HEK293 (cell line): Measurements from ENCODE around the gene MRPS2.
A peak's percentile ranks its signal among the peaks of the same experiment; 100 is the strongest.

ENCODE experiments used
- HOXD13 ChIP-seq: sonication (generic); formaldehyde crosslinking; IDR thresholded peaks from 2 replicates; pipeline ENCODE4 v1.8.0; 2022; ENCODE audit warnings: missing genetic modification reagents, borderline replicate concordance
- KLF9 ChIP-seq: fragments of 450-650 bp; formaldehyde crosslinking; IDR thresholded peaks from 2 replicates; pipeline ENCODE4 v1.5.1; 2016; ENCODE audit warnings: missing biosample characterization, missing genetic modification characterization, low read depth
- RBAK ChIP-seq: fragments of 450-650 bp; formaldehyde crosslinking; IDR thresholded peaks from 2 replicates; pipeline ENCODE4 v1.5.1; 2016; ENCODE audit warnings: missing biosample characterization, missing genetic modification characterization
- REPIN1 ChIP-seq: fragments of 450-650 bp; formaldehyde crosslinking; IDR thresholded peaks from 2 replicates; pipeline ENCODE4 v1.5.1; 2017; ENCODE audit warnings: missing biosample characterization, missing genetic modification characterization, low read depth
- SALL2 ChIP-seq: fragments of 450-650 bp; formaldehyde crosslinking; IDR thresholded peaks from 2 replicates; pipeline ENCODE4 v1.5.0; 2017; ENCODE audit warnings: missing biosample characterization, mild to moderate bottlenecking, missing genetic modification characterization, borderline replicate concordance
- ZBTB10 ChIP-seq: fragments of 450-650 bp; formaldehyde crosslinking; IDR thresholded peaks from 2 replicates; pipeline ENCODE4 v1.5.1; 2016; ENCODE audit warnings: missing biosample characterization, missing genetic modification characterization
- ZFP41 ChIP-seq: fragments of 450-650 bp; formaldehyde crosslinking; IDR thresholded peaks from 2 replicates; pipeline ENCODE4 v1.5.1; 2016; ENCODE audit warnings: missing biosample characterization, missing genetic modification characterization, borderline replicate concordance
- ZFP69B ChIP-seq: fragments of 450-650 bp; formaldehyde crosslinking; IDR thresholded peaks from 2 replicates; pipeline ENCODE4 v1.5.1; 2016; ENCODE audit warnings: missing biosample characterization, missing genetic modification characterization
- ZNF16 ChIP-seq: fragments of 450-650 bp; formaldehyde crosslinking; IDR thresholded peaks from 2 replicates; pipeline ENCODE4 v1.5.1; 2016; ENCODE audit warnings: low read depth, missing biosample characterization, missing genetic modification characterization
- ZNF366 ChIP-seq: fragments of 450-650 bp; formaldehyde crosslinking; conservative IDR thresholded peaks from 2 replicates; pipeline ENCODE4 v1.5.1; 2016; ENCODE audit warnings: missing biosample characterization, missing genetic modification characterization
- ZNF404 ChIP-seq: fragments of 450-650 bp; formaldehyde crosslinking; IDR thresholded peaks from 2 replicates; pipeline ENCODE4 v1.5.1; 2017; ENCODE audit warnings: missing biosample characterization, missing genetic modification characterization
- ZNF416 ChIP-seq: fragments of 450-650 bp; formaldehyde crosslinking; IDR thresholded peaks from 2 replicates; pipeline ENCODE4 v1.5.1; 2016; ENCODE audit warnings: missing biosample characterization, missing genetic modification characterization
- ZNF530 ChIP-seq: fragments of 450-650 bp; formaldehyde crosslinking; IDR thresholded peaks from 2 replicates; pipeline ENCODE4 v1.5.1; 2016; ENCODE audit warnings: low read depth, missing biosample characterization, missing genetic modification characterization
- ZNF624 ChIP-seq: fragments of 450-650 bp; formaldehyde crosslinking; IDR thresholded peaks from 2 replicates; pipeline ENCODE4 v1.5.1; 2017; ENCODE audit warnings: missing biosample characterization, missing genetic modification characterization
- ZNF626 ChIP-seq: fragments of 450-650 bp; sonication (Bioruptor Pico); formaldehyde crosslinking; IDR thresholded peaks from 2 replicates; pipeline ENCODE4 v1.5.1; 2018; ENCODE audit warnings: missing biosample characterization, missing genetic modification characterization, inconsistent platforms
- ZNF664 ChIP-seq: fragments of 450-650 bp; formaldehyde crosslinking; IDR thresholded peaks from 2 replicates; pipeline ENCODE4 v1.5.1; 2016; ENCODE audit warnings: missing biosample characterization, missing genetic modification characterization
- ZNF692 ChIP-seq: fragments of 450-650 bp; formaldehyde crosslinking; IDR thresholded peaks from 2 replicates; pipeline ENCODE4 v1.5.1; 2016; ENCODE audit warnings: missing biosample characterization, missing genetic modification characterization
- ZNF76 ChIP-seq: fragments of 450-650 bp; formaldehyde crosslinking; IDR thresholded peaks from 2 replicates; pipeline ENCODE4; 2016; ENCODE audit warnings: low read depth, missing biosample characterization, missing genetic modification characterization, borderline replicate concordance
- ZNF776 ChIP-seq: fragments of 450-650 bp; formaldehyde crosslinking; IDR thresholded peaks from 2 replicates; pipeline ENCODE4 v1.5.0; 2017; ENCODE audit warnings: missing biosample characterization, missing genetic modification characterization, borderline replicate concordance
- ZNF792 ChIP-seq: fragments of 450-650 bp; formaldehyde crosslinking; IDR thresholded peaks from 2 replicates; pipeline ENCODE4 v1.5.1; 2016; ENCODE audit warnings: missing biosample characterization, missing genetic modification characterization
- TF ChIP-seq, protein P1 (sequence below): fragments of 450-650 bp; formaldehyde crosslinking; IDR thresholded peaks from 2 replicates; pipeline ENCODE4 v1.5.1; 2016; ENCODE audit warnings: missing biosample characterization, missing genetic modification characterization
- TF ChIP-seq, protein P2 (sequence below): fragments of 450-650 bp; formaldehyde crosslinking; IDR thresholded peaks from 2 replicates; pipeline ENCODE4 v1.5.1; 2016; ENCODE audit warnings: missing biosample characterization, missing genetic modification characterization, borderline replicate concordance
- TF ChIP-seq, protein P3 (sequence below): fragments of 450-650 bp; formaldehyde crosslinking; conservative IDR thresholded peaks from 2 replicates; pipeline ENCODE4 v1.5.1; 2016; ENCODE audit warnings: low read depth, missing biosample characterization, missing genetic modification characterization
- TF ChIP-seq, protein P4 (sequence below): fragments of 450-650 bp; formaldehyde crosslinking; IDR thresholded peaks from 2 replicates; pipeline ENCODE4 v1.5.1; 2017; ENCODE audit warnings: missing biosample characterization, missing genetic modification characterization

MRPS2 gene

DNA sequence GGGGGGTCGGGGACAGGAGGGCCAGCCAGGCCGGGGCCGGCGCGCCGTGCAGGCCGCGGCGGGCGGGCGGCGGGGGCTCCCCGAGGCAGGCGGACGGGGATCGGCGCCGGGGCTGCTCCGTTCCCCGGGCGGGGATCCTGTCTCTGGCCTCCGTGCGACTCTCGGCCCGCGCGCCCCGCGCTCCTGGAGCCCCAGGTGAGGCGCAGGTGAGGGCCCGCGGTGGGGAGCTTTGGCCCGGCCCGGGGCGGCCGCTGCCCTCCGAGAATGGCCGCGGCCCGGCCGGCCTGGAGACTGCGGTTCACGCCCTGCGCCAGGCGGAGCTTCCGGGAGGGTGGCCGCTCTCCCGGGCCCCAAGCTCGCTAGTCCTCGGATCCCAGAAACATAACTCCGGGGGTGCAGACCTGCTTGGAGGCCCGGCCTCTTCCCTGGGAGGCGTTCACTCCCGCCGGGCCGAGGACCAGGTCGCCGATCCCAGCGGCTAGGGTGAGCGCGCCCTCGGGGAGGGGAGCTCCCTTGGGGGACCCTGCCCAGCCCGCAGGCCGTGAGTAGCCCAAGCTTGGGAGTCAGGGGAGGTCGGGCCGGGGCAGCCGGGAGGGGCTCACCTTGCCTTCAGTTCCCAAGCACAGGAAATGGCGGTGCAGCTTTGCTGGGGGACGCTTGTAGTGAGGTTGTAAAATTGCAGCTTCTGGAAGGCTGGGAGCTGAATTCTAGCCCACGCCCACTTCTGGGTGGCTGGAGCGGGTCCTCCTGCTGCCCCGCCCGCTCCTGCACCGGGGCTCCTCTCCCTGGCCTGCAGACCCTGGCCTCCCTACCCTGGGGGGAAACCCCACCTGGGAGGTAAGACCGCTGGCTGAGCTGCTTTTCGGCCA lies 20.2 kb upstream of the MRPS2 start (continued):
- TF ChIP-seq ZNF792 (tag by site-specific recombination) (no peak), ZNF664 (tag by site-specific recombination) (no peak), ZBTB10 (tag by site-specific recombination) (peak; percentile 79), ZFP69B (no peak), ZNF404 (no peak), REPIN1 (tag by site-specific recombination) (no peak), ZNF692 (tag by site-specific recombination) (no peak), ZNF416 (tag by site-specific recombination) (no peak), SALL2 (no peak), ZNF366 (tag by site-specific recombination) (no peak), ZNF16 (tag by site-specific recombination) (no peak), RBAK (tag by site-specific recombination) (no peak), ZNF76 (tag by site-specific recombination) (peak; percentile 70; the same call in 1 of the 2 replicates), HOXD13 (no peak), ZNF530 (tag by site-specific recombination) (no peak), ZNF626 (no peak), ZNF624 (no peak), ZFP41 (tag by site-specific recombination) (no peak), KLF9 (tag by site-specific recombination) (peak; percentile 86), ZNF776 (no peak)
- TF ChIP-seq, protein P1, sequence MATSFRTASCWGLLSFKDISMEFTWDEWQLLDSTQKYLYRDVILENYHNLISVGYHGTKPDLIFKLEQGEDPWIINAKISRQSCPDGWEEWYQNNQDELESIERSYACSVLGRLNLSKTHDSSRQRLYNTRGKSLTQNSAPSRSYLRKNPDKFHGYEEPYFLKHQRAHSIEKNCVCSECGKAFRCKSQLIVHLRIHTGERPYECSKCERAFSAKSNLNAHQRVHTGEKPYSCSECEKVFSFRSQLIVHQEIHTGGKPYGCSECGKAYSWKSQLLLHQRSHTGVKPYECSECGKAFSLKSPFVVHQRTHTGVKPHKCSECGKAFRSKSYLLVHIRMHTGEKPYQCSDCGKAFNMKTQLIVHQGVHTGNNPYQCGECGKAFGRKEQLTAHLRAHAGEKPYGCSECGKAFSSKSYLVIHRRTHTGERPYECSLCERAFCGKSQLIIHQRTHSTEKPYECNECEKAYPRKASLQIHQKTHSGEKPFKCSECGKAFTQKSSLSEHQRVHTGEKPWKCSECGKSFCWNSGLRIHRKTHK = no peak
- TF ChIP-seq, protein P2, sequence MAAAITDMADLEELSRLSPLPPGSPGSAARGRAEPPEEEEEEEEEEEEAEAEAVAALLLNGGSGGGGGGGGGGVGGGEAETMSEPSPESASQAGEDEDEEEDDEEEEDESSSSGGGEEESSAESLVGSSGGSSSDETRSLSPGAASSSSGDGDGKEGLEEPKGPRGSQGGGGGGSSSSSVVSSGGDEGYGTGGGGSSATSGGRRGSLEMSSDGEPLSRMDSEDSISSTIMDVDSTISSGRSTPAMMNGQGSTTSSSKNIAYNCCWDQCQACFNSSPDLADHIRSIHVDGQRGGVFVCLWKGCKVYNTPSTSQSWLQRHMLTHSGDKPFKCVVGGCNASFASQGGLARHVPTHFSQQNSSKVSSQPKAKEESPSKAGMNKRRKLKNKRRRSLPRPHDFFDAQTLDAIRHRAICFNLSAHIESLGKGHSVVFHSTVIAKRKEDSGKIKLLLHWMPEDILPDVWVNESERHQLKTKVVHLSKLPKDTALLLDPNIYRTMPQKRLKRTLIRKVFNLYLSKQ (tag by site-specific recombination) = no peak
- TF ChIP-seq, protein P3, sequence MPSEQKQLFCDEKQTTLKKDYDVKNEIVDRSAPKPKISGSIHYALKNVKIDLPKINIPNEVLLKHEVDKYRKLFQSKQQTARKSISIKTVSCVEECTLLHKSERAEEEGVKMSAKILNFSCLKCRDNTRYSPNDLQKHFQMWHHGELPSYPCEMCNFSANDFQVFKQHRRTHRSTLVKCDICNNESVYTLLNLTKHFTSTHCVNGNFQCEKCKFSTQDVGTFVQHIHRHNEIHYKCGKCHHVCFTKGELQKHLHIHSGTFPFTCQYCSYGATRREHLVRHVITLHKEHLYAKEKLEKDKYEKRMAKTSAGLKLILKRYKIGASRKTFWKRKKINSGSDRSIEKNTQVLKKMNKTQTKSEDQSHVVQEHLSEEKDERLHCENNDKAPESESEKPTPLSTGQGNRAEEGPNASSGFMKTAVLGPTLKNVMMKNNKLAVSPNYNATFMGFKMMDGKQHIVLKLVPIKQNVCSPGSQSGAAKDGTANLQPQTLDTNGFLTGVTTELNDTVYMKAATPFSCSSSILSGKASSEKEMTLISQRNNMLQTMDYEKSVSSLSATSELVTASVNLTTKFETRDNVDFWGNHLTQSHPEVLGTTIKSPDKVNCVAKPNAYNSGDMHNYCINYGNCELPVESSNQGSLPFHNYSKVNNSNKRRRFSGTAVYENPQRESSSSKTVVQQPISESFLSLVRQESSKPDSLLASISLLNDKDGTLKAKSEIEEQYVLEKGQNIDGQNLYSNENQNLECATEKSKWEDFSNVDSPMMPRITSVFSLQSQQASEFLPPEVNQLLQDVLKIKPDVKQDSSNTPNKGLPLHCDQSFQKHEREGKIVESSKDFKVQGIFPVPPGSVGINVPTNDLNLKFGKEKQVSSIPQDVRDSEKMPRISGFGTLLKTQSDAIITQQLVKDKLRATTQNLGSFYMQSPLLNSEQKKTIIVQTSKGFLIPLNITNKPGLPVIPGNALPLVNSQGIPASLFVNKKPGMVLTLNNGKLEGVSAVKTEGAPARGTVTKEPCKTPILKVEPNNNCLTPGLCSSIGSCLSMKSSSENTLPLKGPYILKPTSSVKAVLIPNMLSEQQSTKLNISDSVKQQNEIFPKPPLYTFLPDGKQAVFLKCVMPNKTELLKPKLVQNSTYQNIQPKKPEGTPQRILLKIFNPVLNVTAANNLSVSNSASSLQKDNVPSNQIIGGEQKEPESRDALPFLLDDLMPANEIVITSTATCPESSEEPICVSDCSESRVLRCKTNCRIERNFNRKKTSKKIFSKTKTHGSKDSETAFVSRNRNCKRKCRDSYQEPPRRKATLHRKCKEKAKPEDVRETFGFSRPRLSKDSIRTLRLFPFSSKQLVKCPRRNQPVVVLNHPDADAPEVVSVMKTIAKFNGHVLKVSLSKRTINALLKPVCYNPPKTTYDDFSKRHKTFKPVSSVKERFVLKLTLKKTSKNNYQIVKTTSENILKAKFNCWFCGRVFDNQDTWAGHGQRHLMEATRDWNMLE (tag by site-specific recombination) = no peak
- TF ChIP-seq, protein P4, sequence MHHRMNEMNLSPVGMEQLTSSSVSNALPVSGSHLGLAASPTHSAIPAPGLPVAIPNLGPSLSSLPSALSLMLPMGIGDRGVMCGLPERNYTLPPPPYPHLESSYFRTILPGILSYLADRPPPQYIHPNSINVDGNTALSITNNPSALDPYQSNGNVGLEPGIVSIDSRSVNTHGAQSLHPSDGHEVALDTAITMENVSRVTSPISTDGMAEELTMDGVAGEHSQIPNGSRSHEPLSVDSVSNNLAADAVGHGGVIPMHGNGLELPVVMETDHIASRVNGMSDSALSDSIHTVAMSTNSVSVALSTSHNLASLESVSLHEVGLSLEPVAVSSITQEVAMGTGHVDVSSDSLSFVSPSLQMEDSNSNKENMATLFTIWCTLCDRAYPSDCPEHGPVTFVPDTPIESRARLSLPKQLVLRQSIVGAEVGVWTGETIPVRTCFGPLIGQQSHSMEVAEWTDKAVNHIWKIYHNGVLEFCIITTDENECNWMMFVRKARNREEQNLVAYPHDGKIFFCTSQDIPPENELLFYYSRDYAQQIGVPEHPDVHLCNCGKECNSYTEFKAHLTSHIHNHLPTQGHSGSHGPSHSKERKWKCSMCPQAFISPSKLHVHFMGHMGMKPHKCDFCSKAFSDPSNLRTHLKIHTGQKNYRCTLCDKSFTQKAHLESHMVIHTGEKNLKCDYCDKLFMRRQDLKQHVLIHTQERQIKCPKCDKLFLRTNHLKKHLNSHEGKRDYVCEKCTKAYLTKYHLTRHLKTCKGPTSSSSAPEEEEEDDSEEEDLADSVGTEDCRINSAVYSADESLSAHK = no peak
